Thyroid gland (tissue), 4 donors: ENCODE data around the gene MCMBP. TPM values are rescaled to one million over a fixed set of nuclear protein-coding genes. Genes with fewer than 3 reads are reported as not detected.
"Not testable (repeated sequence)": the region's sequence is repeated elsewhere in the genome, so short reads cannot be mapped to it uniquely, and the experiment has no call there.

Source experiments
- DNase-seq, 2 donors: peaks; one replicate each; pipeline ENCODE4 v3.0.0-alpha.2; 2019
- H3K27ac ChIP-seq, 3 donors: fragments of 200-600 bp; sonication (generic); 1 replicate in 2 of 3; 2 replicates in 1 of 3; pipeline ENCODE4 v1.5.1; 2016 to 2019; ENCODE audit warnings: mild to moderate bottlenecking in 1 of 3, moderate library complexity in 1 of 3
- H3K27me3 ChIP-seq: fragments of 200-600 bp; sonication (generic); one replicate; pipeline ENCODE4 v1.5.1; 2019
- H3K36me3 ChIP-seq, 2 donors: fragments of 200-600 bp; sonication (generic); one replicate each; pipeline ENCODE4 v1.5.1; 2016 to 2019
- H3K4me1 ChIP-seq, 2 donors: fragments of 200-600 bp; sonication (generic); one replicate each; pipeline ENCODE4 v1.5.1; 2017 to 2019
- H3K4me3 ChIP-seq, 3 donors: fragments of 200-600 bp; sonication (generic); replicated peaks in 1 of 3; 1 replicate in 2 of 3; 2 replicates in 1 of 3; pipeline ENCODE4 v1.5.1; 2016; ENCODE audit warnings: mild to moderate bottlenecking in 1 of 3
- H3K9me3 ChIP-seq: fragments of 200-600 bp; sonication (generic); one replicate; pipeline ENCODE4 v1.5.1; 2017
- POLR2A ChIP-seq, 2 donors: fragments of 450-650 bp; IDR thresholded peaks; one replicate each; pipeline ENCODE4 v1.6.1; 2017; ENCODE audit warnings: antibody characterized with exemption in 2 of 2, mild to moderate bottlenecking in 2 of 2, moderate library complexity in 1 of 2
- WGBS, 2 donors: methylation state at CpG; one replicate each; pipeline ENCODE4 v1.1.5; 2017; 5-methylcytosine and 5-hydroxymethylcytosine counted together
- intact Hi-C: fragments of 100-400 bp; cut with DNase I; formaldehyde crosslinking; loops from one replicate; pipeline ENCODE4 v1.15.1; 2023
- total RNA-seq, 4 donors: library from RNA; depleted of rRNA; stranded (reverse); fragments of >200 nt; gene quantifications; one replicate each; pipeline ENCODE4 v1.2.3, GENCODE V29; 2016
- TF ChIP-seq, protein P1 (sequence below), 6 experiments: fragments of 200-600 bp in 3 of 6; fragments of 450-650 bp in 3 of 6; sonication (generic) in 3 of 6; IDR thresholded peaks; one replicate each; pipeline ENCODE4 v1.5.1; 2016 to 2019; ENCODE audit warnings: antibody characterized with exemption in 6 of 6, mild to moderate bottlenecking in 2 of 6, inconsistent platforms in 1 of 6, moderate library complexity in 1 of 6

MCMBP gene
- total RNA-seq, 4 donors from 2014 or later = 44.3 to 79.1 (median 59.0) TPM

DNA sequence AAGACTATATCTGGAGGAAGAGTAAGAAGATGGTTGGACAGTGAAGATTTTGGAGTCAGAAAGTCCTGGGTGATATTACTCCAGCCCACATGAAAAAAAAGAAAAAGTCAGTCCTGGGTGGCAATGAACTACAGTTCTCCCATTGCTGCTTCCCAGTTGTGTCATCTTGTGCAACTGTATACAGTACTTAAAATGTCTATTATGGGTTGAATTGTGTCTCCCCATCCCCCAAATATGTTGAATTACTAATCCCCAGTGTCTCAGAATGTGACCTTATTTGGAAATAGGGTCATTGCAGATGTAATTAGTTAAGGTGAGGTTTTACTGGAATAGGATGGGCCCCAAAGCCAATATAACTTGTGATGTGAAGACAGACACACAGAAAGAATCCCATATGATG is 35.5 kb upstream of the MCMBP start:
- Histone ChIP-seq H3K27ac (no peak overlapping the region), H3K9me3 (no peaks in the 10 kb centered on the region), H3K27me3 (no peaks in the 10 kb centered on the region), H3K4me3 (no peak overlapping the region), H3K36me3 (peaks cover 43 to 68% of the 10 kb centered on the region in 2 donors), H3K4me1 (no peaks in the 10 kb centered on the region)
- no peak for DNase-seq
- TF ChIP-seq, protein P1, sequence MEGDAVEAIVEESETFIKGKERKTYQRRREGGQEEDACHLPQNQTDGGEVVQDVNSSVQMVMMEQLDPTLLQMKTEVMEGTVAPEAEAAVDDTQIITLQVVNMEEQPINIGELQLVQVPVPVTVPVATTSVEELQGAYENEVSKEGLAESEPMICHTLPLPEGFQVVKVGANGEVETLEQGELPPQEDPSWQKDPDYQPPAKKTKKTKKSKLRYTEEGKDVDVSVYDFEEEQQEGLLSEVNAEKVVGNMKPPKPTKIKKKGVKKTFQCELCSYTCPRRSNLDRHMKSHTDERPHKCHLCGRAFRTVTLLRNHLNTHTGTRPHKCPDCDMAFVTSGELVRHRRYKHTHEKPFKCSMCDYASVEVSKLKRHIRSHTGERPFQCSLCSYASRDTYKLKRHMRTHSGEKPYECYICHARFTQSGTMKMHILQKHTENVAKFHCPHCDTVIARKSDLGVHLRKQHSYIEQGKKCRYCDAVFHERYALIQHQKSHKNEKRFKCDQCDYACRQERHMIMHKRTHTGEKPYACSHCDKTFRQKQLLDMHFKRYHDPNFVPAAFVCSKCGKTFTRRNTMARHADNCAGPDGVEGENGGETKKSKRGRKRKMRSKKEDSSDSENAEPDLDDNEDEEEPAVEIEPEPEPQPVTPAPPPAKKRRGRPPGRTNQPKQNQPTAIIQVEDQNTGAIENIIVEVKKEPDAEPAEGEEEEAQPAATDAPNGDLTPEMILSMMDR (IDR thresholded peaks at IDR 0.05) = no peak
- TF ChIP-seq POLR2A (IDR thresholded peaks at IDR 0.05) = no peak
- intact Hi-C loops = no loop called here

DNA sequence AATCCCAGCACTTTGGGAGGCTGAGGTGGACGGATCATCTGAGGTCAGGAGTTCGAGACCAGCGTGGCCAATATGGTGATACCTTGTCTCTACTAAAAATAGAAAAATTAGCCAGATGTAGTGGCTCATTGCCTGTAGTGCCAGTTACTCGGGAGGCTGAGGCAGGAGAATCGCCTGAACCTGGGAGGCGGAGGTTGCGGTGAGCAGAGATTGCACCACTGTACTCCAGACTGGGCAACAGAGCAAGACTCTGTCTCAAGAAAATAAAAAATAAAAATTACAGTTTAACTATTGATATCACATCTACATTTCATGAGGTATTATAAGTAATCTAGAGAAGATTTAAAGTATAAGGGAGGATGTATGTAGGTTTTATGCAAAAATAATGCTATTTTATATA is 35.1 kb upstream of the MCMBP start:
- H3K27me3 ChIP-seq, DNase-seq, H3K4me1 ChIP-seq, H3K9me3 ChIP-seq, intact Hi-C loops, H3K4me3 ChIP-seq, H3K27ac ChIP-seq: not testable (repeated sequence)
- peaks cover 38 to 68% of the 10 kb centered on the region in 2 donors for H3K36me3 ChIP-seq
- WGBS, 2 donors = 96 to 97% methylated on average over 7 of the region's 7 CpGs

DNA sequence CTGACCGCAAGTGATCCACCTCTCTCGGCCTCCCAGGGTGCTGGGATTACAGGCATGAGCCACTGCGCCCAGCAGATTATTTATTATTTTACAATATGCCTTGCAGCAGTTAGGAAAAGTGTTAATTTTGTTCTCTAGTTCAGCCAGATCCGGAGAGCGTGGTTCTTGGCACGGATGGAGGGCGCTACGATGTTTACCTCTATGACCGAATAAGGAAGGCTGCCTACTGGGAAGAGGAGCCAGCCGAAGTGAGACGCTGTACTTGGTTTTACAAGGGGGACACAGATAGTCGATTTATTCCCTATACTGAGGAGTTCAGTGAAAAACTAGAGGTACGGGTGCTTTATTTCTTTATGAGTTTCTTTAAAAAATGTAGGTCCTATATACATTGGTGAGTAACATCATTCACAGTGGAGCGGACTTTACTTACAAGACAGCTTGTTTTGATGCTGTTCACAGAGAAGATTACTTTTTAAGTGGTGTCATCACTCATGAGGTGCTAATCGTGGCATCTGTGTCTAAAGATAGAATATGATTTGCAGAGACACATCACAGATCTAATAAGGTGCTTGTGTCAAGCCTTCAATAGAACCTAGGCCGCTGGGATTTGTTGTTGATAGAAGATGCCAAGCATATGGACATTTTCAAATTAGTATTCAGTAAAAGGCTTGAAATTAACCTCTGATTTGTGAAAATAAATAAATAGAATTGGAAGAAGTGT is 31.5 kb upstream of the MCMBP start:
- H3K27me3 ChIP-seq = no peaks in the 10 kb centered on the region
- intact Hi-C loops = loop anchor here (5.0 kb wide), 1 partner anchor 37 kb away; no protein-coding TSS in a partner anchor
- H3K27ac ChIP-seq = no peak overlapping the region
- TF ChIP-seq, protein P1 (IDR thresholded peaks at IDR 0.05) = no peak
- no peak for TF ChIP-seq POLR2A (IDR thresholded peaks at IDR 0.05)
- H3K9me3 ChIP-seq = no peaks in the 10 kb centered on the region
- peaks cover 23 to 55% of the 10 kb centered on the region in 2 donors for H3K36me3 ChIP-seq
- H3K4me1 ChIP-seq = peaks cover 0 to 2% of the 10 kb centered on the region in 2 donors
- H3K4me3 ChIP-seq = no peak overlapping the region
- no peak for DNase-seq
- 91 to 95% methylated on average over 16 of the region's 16 CpGs for WGBS, 2 donors

DNA sequence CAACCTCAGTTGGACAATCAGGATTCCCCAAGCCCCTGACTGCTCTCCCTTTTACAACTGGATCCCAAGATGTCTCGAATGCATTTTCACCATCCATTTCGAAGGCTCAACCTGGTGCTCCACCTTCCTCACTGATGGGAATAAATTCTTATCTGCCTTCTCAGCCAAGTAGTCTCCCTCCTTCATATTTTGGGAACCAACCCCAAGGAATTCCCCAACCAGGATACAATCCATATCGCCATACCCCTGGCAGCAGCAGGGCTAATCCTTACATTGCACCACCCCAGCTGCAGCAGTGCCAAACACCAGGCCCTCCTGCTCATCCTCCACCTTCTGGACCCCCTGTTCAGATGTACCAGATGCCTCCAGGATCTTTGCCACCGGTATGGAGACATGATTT is 25.9 kb upstream of the MCMBP start:
- Histone ChIP-seq H3K4me1 (peaks cover 26 to 35% of the 10 kb centered on the region in 2 donors), H3K27ac (no peak overlapping the region)
- no peak for TF ChIP-seq POLR2A (IDR thresholded peaks at IDR 0.05)
- TF ChIP-seq, protein P1 (IDR thresholded peaks at IDR 0.05) = no peak

DNA sequence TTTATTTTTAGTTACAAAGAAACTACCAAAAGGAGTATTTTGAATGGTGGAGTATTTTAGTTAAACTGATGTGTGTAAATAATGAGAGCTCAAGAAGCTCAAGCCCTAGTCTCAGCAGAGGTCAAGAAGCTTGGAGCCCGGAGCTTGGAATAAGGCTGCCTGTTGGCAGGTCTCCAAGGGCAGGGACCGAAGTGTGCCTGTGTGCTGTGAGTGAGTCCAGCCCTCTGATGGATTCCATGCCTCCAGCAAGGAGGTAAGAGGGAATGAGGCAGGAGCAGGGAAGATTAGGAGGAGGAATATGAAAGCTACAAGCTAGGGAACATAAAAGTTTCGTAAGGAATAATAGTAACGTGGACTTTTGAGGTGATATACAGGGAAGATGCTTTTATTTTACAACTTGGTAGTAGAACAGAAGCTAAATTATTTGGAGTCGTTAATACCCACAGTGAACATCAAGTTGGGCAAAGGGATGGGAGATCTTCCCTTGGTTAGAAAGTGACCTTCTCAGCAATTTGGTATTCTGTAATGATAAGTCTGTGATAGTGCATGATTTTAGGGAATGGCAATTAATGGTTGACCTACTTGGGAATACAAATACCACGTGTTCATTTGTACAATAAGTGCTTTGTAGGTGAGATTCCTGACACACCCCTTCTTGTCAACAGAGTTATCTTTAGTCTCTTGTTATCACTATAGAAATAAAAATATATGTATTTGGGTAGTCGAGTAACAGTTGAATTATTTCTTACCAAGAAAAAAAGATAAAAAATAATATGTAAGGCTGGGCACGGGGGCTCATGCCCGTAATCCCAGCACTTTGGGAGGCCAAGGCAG is 24.5 kb upstream of the MCMBP start:
- WGBS, 2 donors = 59 to 63% methylated on average over 9 of the region's 9 CpGs
- TF ChIP-seq POLR2A (IDR thresholded peaks at IDR 0.05) = no peak
- TF ChIP-seq, protein P1 (IDR thresholded peaks at IDR 0.05) = no peak
- no peak overlapping the region for H3K4me3 ChIP-seq
- H3K9me3 ChIP-seq = no peaks in the 10 kb centered on the region
- peaks cover 31 to 37% of the 10 kb centered on the region in 2 donors for H3K4me1 ChIP-seq
- peak; percentile 77 to 83 for DNase-seq
- H3K27ac ChIP-seq = peak overlapping the region in 2 of 3 donors; percentile 10
- no peaks in the 10 kb centered on the region for H3K27me3 ChIP-seq
- intact Hi-C loops = no loop called here
- H3K36me3 ChIP-seq = peaks cover 4 to 10% of the 10 kb centered on the region in 2 donors

More for the DNA sequence above, 25.9 kb upstream of the MCMBP start:
- no peak overlapping the region for H3K4me3 ChIP-seq
- H3K9me3 ChIP-seq = no peaks in the 10 kb centered on the region
- H3K36me3 ChIP-seq = peaks cover 6 to 18% of the 10 kb centered on the region in 2 donors
- intact Hi-C loops = no loop called here
- no peaks in the 10 kb centered on the region for H3K27me3 ChIP-seq
- WGBS, 2 donors = 97 to 98% methylated on average over 4 of the region's 4 CpGs
- DNase-seq = no peak
